ENCODE data around the gene PFKFB4.

Gene PFKFB4

GRCh38 chr3:48558493-48559134, 2.0 kb upstream of the PFKFB4 start:
- no peak overlapping the region for H3K9ac ChIP-seq (ENCODE audit: low read depth, low read length)
- H3K4me1 ChIP-seq (ENCODE audit: insufficient read depth, low read length), result peaks cover 39% of the 10 kb centered on the region
- ATAC-seq (ENCODE audit: insufficient read depth, low read depth) (no peak), DNase-seq (no peak)
- no peaks in the 10 kb centered on the region for H3K27me3 ChIP-seq (ENCODE audit: insufficient read depth, low read length, poor library complexity)
- H3K4me2 ChIP-seq (ENCODE audit: insufficient read depth, low read length), result no peak overlapping the region
- no peaks in the 10 kb centered on the region; the same call in 1 of the 2 replicates for H4K20me1 ChIP-seq (ENCODE audit: insufficient read depth, low read length)
- H3K4me3 ChIP-seq (ENCODE audit: low read depth in 1 of 2, low read length in 2 of 2), result no peak overlapping the region
- TF ChIP-seq EZH2 (IDR thresholded peaks at IDR 0.05; ENCODE audit: borderline replicate concordance, low read depth, low read length, severe bottlenecking) (no peak), CTCF (IDR thresholded peaks at IDR 0.05; ENCODE audit: borderline replicate concordance, extremely low read depth, low read length, poor library complexity, severe bottlenecking) (no peak)
- no peaks in the 10 kb centered on the region; the same call in 1 of the 2 replicates for H3K36me3 ChIP-seq (ENCODE audit: insufficient read depth, low read length)
- no peaks in the 10 kb centered on the region for H3K9me3 ChIP-seq (ENCODE audit: insufficient read depth, low read length, severe bottlenecking)
- no peaks in the 10 kb centered on the region for H3K79me2 ChIP-seq (ENCODE audit: insufficient read depth, low read length)
- H3K27ac ChIP-seq (ENCODE audit: low read length), result no peak overlapping the region
- H2AFZ ChIP-seq (ENCODE audit: low read depth, low read length), result 0 out of 2 replicates have a peak overlapping the region, but pooled peaks have one; percentile 3

- no peaks in the 10 kb centered on the region for H3K79me2 ChIP-seq (ENCODE audit: insufficient read depth, low read length)
- peak overlapping the region; percentile 55 for H3K9ac ChIP-seq (ENCODE audit: low read depth, low read length)
- ATAC-seq (ENCODE audit: insufficient read depth, low read depth), result no peak
- no peaks in the 10 kb centered on the region; the same call in 1 of the 2 replicates for H3K36me3 ChIP-seq (ENCODE audit: insufficient read depth, low read length)
- H4K20me1 ChIP-seq (ENCODE audit: insufficient read depth, low read length), result no peaks in the 10 kb centered on the region; the same call in 1 of the 2 replicates
- no peak for TF ChIP-seq CTCF (IDR thresholded peaks at IDR 0.05; ENCODE audit: borderline replicate concordance, extremely low read depth, low read length, poor library complexity, severe bottlenecking)
- no peak for TF ChIP-seq EZH2 (IDR thresholded peaks at IDR 0.05; ENCODE audit: borderline replicate concordance, low read depth, low read length, severe bottlenecking)
- H2AFZ ChIP-seq (ENCODE audit: low read depth, low read length), result peak overlapping the region; percentile 77
- no peaks in the 10 kb centered on the region for H3K9me3 ChIP-seq (ENCODE audit: insufficient read depth, low read length, severe bottlenecking)
- DNase-seq, result no peak
- peaks cover 39% of the 10 kb centered on the region for H3K4me1 ChIP-seq (ENCODE audit: insufficient read depth, low read length)
- no peaks in the 10 kb centered on the region for H3K27me3 ChIP-seq (ENCODE audit: insufficient read depth, low read length, poor library complexity)
- peak overlapping the region; percentile 23; the same call in 1 of the 2 replicates for H3K27ac ChIP-seq (ENCODE audit: low read length)
- H3K4me3 ChIP-seq (ENCODE audit: low read depth in 1 of 2, low read length in 2 of 2), result peak overlapping the region; percentile 27 to 68; a peak in 3 of 4 replicates
- H3K4me2 ChIP-seq (ENCODE audit: insufficient read depth, low read length), result peak overlapping the region; percentile 97
Observed at GRCh38 chr3:48555949-48556795, 431 bp downstream of the PFKFB4 start.

- no peaks in the 10 kb centered on the region for H3K9me3 ChIP-seq (ENCODE audit: insufficient read depth, low read length, severe bottlenecking)
- H2AFZ ChIP-seq (ENCODE audit: low read depth, low read length), result no peak overlapping the region
- ATAC-seq (ENCODE audit: insufficient read depth, low read depth), result no peak
- H4K20me1 ChIP-seq (ENCODE audit: insufficient read depth, low read length), result no peaks in the 10 kb centered on the region; the same call in 1 of the 2 replicates
- no peak overlapping the region for H3K27ac ChIP-seq (ENCODE audit: low read length)
- peaks cover 39% of the 10 kb centered on the region for H3K4me1 ChIP-seq (ENCODE audit: insufficient read depth, low read length)
- TF ChIP-seq CTCF (IDR thresholded peaks at IDR 0.05; ENCODE audit: borderline replicate concordance, extremely low read depth, low read length, poor library complexity, severe bottlenecking) (no peak), EZH2 (IDR thresholded peaks at IDR 0.05; ENCODE audit: borderline replicate concordance, low read depth, low read length, severe bottlenecking) (no peak)
- H3K4me2 ChIP-seq (ENCODE audit: insufficient read depth, low read length), result peak overlapping the region; percentile 97
- H3K9ac ChIP-seq (ENCODE audit: low read depth, low read length), result peak overlapping the region; percentile 55; the same call in 1 of the 2 replicates
- H3K79me2 ChIP-seq (ENCODE audit: insufficient read depth, low read length), result no peaks in the 10 kb centered on the region
- H3K36me3 ChIP-seq (ENCODE audit: insufficient read depth, low read length), result no peaks in the 10 kb centered on the region; the same call in 1 of the 2 replicates
- DNase-seq, result no peak
- peak overlapping the region in 1 of 2 experiments; percentile 68; a peak in 2 of 4 replicates for H3K4me3 ChIP-seq (ENCODE audit: low read depth in 1 of 2, low read length in 2 of 2)
- H3K27me3 ChIP-seq (ENCODE audit: insufficient read depth, low read length, poor library complexity), result no peaks in the 10 kb centered on the region
Observed at GRCh38 chr3:48555231-48555948, 1.2 kb downstream of the PFKFB4 start.
